Measurements from ENCODE around the gene FMO2.

DNA sequence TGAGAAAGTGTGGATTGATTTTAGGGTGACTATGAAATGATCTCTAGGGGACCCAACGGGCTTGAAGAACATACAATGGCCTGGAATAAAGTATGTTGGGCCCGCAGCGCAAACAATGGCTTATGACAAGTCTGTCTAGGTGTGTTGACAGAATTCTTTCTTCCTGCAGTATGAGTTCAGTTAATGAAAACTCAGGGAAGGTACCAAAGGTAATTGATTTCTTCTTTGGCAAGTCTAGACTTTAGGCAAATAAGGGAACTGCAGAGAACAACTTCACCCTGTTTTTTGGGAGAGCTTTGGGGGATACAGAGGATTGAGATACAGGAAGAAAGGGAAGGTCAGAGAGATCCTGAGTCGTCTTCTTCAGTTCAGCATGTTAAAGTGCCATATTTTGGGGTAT, 7.8 kb upstream of the FMO2 start:
- TF ChIP-seq, protein P1, sequence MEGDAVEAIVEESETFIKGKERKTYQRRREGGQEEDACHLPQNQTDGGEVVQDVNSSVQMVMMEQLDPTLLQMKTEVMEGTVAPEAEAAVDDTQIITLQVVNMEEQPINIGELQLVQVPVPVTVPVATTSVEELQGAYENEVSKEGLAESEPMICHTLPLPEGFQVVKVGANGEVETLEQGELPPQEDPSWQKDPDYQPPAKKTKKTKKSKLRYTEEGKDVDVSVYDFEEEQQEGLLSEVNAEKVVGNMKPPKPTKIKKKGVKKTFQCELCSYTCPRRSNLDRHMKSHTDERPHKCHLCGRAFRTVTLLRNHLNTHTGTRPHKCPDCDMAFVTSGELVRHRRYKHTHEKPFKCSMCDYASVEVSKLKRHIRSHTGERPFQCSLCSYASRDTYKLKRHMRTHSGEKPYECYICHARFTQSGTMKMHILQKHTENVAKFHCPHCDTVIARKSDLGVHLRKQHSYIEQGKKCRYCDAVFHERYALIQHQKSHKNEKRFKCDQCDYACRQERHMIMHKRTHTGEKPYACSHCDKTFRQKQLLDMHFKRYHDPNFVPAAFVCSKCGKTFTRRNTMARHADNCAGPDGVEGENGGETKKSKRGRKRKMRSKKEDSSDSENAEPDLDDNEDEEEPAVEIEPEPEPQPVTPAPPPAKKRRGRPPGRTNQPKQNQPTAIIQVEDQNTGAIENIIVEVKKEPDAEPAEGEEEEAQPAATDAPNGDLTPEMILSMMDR (IDR thresholded peaks at IDR 0.05; ENCODE audit: low read depth, low read length, poor library complexity, severe bottlenecking), result no peak
- TF ChIP-seq EZH2phosphoT487 (IDR thresholded peaks at IDR 0.05; ENCODE audit: borderline replicate concordance, low read length), result no peak
